ENCODE measurements around the gene SPATA46. TPM values are rescaled to one million over a fixed set of nuclear protein-coding genes. Genes with fewer than 3 reads are reported as not detected.

Gene SPATA46
- total and polyA plus RNA-seq, 2 of the 8 experiments (the other 6 are each of a cell fraction or from before 2014, with no cell fraction given) = not detected

DNA sequence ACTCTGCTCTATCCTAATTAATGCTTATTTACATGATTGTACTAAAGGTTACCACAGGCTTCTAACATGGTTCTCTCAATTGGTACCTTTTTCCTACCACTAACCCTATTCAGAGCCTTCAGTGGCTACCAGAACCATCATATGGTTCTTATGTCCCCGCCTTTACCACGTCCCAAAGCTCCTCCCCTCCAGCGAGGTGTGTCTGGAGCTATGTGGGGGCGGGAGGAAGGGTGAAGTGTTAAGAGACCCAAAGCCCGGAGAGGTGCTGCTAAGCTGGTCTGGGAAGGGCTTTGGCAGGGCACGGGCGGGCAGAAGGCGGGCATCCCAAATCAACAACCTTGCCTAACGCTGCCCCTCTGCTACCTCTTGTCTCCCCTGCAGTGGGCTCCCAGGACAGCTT is 10.0 kb downstream of the SPATA46 start:
- H2AK5ac ChIP-seq (ENCODE audit: low read depth, low read length) = no peak overlapping the region
- no peaks in the 10 kb centered on the region for H3K79me2 ChIP-seq (ENCODE audit: control insufficient read depth in 1 of 2, insufficient read depth in 2 of 2, low read length in 2 of 2)
- H2BK12ac ChIP-seq (ENCODE audit: low read depth, low read length) = no peak overlapping the region
- H3K4ac ChIP-seq (replicated peaks; ENCODE audit: insufficient read length, low read depth, low read length) = no peak overlapping the region
- H3K23me2 ChIP-seq (ENCODE audit: low read depth, low read length) = no peaks in the 10 kb centered on the region
- WGBS, 2 experiments (ENCODE audit: extremely low coverage in 1 of 2, insufficient coverage in 1 of 2, insufficient read length in 1 of 2, insufficient replicate concordance in 2 of 2, low coverage in 1 of 2, low lambda C conversion rate in 2 of 2, missing lambda C conversion rate in 1 of 2) = 85% methylated on average over 9 of the region's 9 CpGs; no CpG with 5 or more reads in 1 of the 2 experiments
- H4K20me1 ChIP-seq (replicated peaks in 1 of 2; ENCODE audit: control insufficient read depth in 1 of 2, insufficient read depth in 2 of 2, low read length in 2 of 2) = peaks cover 0 to 2% of the 10 kb centered on the region in 2 experiments
- H3K4me1 ChIP-seq (replicated peaks in 1 of 4; ENCODE audit: control insufficient read depth in 3 of 4, insufficient read depth in 4 of 4, low read length in 3 of 4) = no peaks in the 10 kb centered on the region
- no peak overlapping the region for H3K23ac ChIP-seq (ENCODE audit: insufficient read length)
- DNase-seq (ENCODE audit: low read depth in 1 of 2, low spot score in 2 of 2) (no peak), FAIRE-seq (no peak)
- H3K27ac ChIP-seq (ENCODE audit: low read depth, low read length) = no peak overlapping the region
- no peak overlapping the region for H4K91ac ChIP-seq (replicated peaks; ENCODE audit: insufficient read length, low read length)
- H2BK15ac ChIP-seq (ENCODE audit: low read length) = no peak overlapping the region
- H3K27me3 ChIP-seq (replicated peaks in 1 of 4; ENCODE audit: control insufficient read depth in 3 of 4, extremely low read depth in 1 of 4, insufficient read depth in 3 of 4, low read length in 3 of 4) = no peaks in the 10 kb centered on the region
- no peak for TF ChIP-seq ASH2L (IDR thresholded peaks at IDR 0.05; ENCODE audit: low read length)
- no peak for TF ChIP-seq BACH1 (IDR thresholded peaks at IDR 0.05; ENCODE audit: low read length)
- TF ChIP-seq SIX5 (IDR thresholded peaks at IDR 0.05; ENCODE audit: low read depth, low read length) = no peak
- TF ChIP-seq CEBPB (IDR thresholded peaks at IDR 0.05; ENCODE audit: low read depth, low read length) = no peak
- H2BK120ac ChIP-seq (replicated peaks; ENCODE audit: low read depth, low read length) = no peak overlapping the region
- ChIA-PET CTCF (ENCODE audit: partially characterized antibody) (interaction anchor here (0.6 to 4.1 kb wide), 6 partner anchors 10 to 139 kb away, joined by 3 to 31 read pairs (median 4); partner anchors contain the start of gene C1orf226), POLR2A (ENCODE audit: partially characterized antibody) (interaction anchor here (1.4 kb wide), 1 partner anchor 9 kb away, joined by 4 read pairs; the partner anchor contains the start of gene SPATA46)
- H3K14ac ChIP-seq (ENCODE audit: insufficient read length) = no peak overlapping the region
- H3K36me3 ChIP-seq (ENCODE audit: control insufficient read depth in 2 of 4, insufficient read depth in 4 of 4, low read length in 3 of 4) = peaks cover 0 to 6% (median 1%) of the 10 kb centered on the region in 4 experiments; a peak in 1 of 8 replicates
- no peak overlapping the region for H3K4me3 ChIP-seq (ENCODE audit: extremely low read depth in 1 of 4, insufficient read depth in 2 of 4, low read depth in 3 of 4, low read length in 4 of 4)
- H3K79me1 ChIP-seq (ENCODE audit: low read depth, low read length) = no peaks in the 10 kb centered on the region
- no peak overlapping the region for H3K18ac ChIP-seq (ENCODE audit: extremely low read depth, low read length)
- peak overlapping the region; percentile 48 for H4K8ac ChIP-seq (ENCODE audit: extremely low read depth, insufficient read depth, low read length)
- H2AFZ ChIP-seq (ENCODE audit: low read length) = no peak overlapping the region
- H4K5ac ChIP-seq (ENCODE audit: insufficient read length, low read depth, low read length) = no peak overlapping the region
- H2BK5ac ChIP-seq (ENCODE audit: low read depth, low read length) = no peak overlapping the region
- no peak overlapping the region for H2BK20ac ChIP-seq (ENCODE audit: low read length)
- H3K9ac ChIP-seq (replicated peaks in 1 of 4; ENCODE audit: extremely low read depth in 1 of 4, low read depth in 3 of 4, low read length in 3 of 4) = no peak overlapping the region
- no peak overlapping the region for H3K56ac ChIP-seq (replicated peaks; ENCODE audit: insufficient read length, low read depth, low read length)
- H3K4me2 ChIP-seq (ENCODE audit: insufficient read depth in 1 of 2, low read depth in 2 of 2, low read length in 2 of 2) = no peak overlapping the region
- H3K9me3 ChIP-seq (ENCODE audit: insufficient read depth in 2 of 2, low read depth in 1 of 2, low read length in 1 of 2) = no peaks in the 10 kb centered on the region
